Nephron progenitor cell (in vitro differentiated cells): ENCODE data around the gene PARN.

ENCODE experiments used
- DNase-seq: peaks from one replicate; pipeline ENCODE4 v3.0.0; 2021
- H3K27ac Mint-ChIP-seq: 2 replicates; pipeline ENCODE4 v1.8.0; 2021; ENCODE audit warnings: mild to moderate bottlenecking, moderate library complexity, mixed read lengths
- H3K27me3 Mint-ChIP-seq: 2 replicates; pipeline ENCODE4 v1.8.0; 2021; ENCODE audit warnings: mild to moderate bottlenecking, low read depth, mixed read lengths; ENCODE audit not compliant: poor library complexity
- H3K36me3 Mint-ChIP-seq: 2 replicates; pipeline ENCODE4 v1.8.0; 2021; ENCODE audit warnings: low read depth, mixed read lengths
- H3K4me1 Mint-ChIP-seq: 2 replicates; pipeline ENCODE4 v1.8.0; 2021; ENCODE audit warnings: mixed read lengths
- H3K4me3 Mint-ChIP-seq: 2 replicates; pipeline ENCODE4 v1.8.0; 2021; ENCODE audit warnings: mild to moderate bottlenecking, moderate library complexity, mixed read lengths
- H3K9me3 Mint-ChIP-seq: 2 replicates; pipeline ENCODE4 v1.8.0; 2021; ENCODE audit warnings: mild to moderate bottlenecking, moderate library complexity, mixed read lengths
- TF ChIP-seq, protein P1 (sequence below): fragments of 200-600 bp; sonication (generic); IDR thresholded peaks from 2 replicates; pipeline ENCODE4 v1.5.0; 2021; ENCODE audit warnings: antibody characterized with exemption

The PARN gene

DNA sequence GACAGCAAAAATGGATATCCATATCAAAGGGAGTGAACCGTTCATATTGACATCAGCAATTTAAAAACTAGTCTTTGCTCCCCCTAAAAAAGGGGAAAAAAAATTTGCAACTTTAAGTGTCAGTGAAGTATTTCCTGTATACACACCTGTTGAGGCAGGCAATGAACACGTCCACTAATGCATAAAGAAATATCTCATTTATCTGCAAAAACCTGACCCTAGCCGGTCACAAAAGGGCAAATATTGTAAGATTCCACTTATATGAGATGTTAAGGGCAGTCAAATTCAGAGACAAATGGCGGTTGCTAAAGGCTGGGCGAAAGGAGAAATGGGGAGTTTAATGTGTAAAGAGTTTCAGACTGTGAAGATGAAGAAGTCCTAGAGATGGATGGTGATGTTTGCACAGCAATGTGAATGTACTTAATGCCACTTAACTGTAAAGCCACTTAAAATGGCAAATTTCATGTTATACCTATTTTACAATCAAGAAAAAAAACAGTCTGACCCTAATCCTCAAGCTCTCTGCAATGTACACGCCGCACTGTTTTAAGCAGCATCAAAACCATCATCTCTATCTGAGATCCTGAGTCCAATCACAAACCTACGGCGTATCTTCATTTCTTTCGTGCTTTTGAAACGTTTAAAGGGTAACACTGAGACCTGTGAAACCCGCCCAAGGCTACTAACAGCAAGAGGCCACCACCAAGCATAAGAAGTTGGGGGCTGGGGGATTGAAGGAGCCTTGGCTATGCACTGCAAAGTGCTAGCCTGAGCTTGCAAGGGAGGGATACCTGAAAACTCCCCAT lies 1.1 kb downstream of the PARN start:
- Mint-ChIP-seq H3K27ac (peak overlapping the region; percentile 98), H3K4me3 (peak overlapping the region; percentile 98), H3K4me1 (peaks cover 23% of the 10 kb centered on the region), H3K27me3 (no peaks in the 10 kb centered on the region), H3K36me3 (peaks cover 37% of the 10 kb centered on the region), H3K9me3 (peaks cover 4% of the 10 kb centered on the region)
- DNase-seq = no peak
- TF ChIP-seq, protein P1, sequence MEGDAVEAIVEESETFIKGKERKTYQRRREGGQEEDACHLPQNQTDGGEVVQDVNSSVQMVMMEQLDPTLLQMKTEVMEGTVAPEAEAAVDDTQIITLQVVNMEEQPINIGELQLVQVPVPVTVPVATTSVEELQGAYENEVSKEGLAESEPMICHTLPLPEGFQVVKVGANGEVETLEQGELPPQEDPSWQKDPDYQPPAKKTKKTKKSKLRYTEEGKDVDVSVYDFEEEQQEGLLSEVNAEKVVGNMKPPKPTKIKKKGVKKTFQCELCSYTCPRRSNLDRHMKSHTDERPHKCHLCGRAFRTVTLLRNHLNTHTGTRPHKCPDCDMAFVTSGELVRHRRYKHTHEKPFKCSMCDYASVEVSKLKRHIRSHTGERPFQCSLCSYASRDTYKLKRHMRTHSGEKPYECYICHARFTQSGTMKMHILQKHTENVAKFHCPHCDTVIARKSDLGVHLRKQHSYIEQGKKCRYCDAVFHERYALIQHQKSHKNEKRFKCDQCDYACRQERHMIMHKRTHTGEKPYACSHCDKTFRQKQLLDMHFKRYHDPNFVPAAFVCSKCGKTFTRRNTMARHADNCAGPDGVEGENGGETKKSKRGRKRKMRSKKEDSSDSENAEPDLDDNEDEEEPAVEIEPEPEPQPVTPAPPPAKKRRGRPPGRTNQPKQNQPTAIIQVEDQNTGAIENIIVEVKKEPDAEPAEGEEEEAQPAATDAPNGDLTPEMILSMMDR = no peak

DNA sequence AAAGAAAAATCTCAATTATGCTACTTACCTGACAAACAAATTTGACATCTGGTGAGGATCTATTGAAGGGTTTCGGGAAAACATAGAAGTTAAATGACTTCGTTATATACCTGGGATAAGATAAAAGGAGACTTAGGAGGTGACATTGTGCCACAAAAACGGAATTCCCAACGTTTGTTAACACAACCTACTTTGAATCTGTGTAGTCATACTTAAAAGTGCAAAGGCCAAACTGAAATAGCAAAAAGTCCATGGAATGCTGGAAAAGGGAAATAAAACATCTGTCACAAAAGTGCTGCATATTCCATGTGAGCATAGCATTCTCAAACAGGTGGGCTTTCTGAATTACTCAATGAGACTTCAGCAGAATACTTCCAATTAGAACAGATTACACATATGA lies 3.0 kb downstream of the PARN start:
- no peak for DNase-seq
- Mint-ChIP-seq H3K4me3 (no peak overlapping the region), H3K9me3 (peaks cover 4% of the 10 kb centered on the region), H3K27me3 (no peaks in the 10 kb centered on the region), H3K36me3 (peaks cover 54% of the 10 kb centered on the region), H3K4me1 (peaks cover 15% of the 10 kb centered on the region), H3K27ac (no peak overlapping the region)
- TF ChIP-seq, protein P1 = no peak

DNA sequence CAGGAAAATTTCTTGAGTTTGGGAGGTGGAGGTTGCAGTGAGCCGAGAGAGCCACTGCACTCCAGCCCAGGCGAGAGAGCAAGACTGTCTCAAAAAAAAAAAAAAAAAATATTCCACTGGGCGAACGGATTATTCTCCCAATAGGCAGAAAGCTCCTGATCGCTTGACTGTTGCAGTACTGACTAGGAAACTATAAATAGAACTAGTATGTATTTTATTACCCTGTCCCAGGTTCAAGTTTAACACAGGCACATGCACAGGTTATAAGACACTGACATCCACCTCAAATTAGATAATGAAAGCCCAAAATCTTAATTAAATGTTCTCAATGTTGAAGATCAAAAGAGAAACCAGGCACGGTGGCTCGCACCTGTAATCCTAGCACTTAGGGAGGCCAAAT lies 11.5 kb downstream of the PARN start:
- H3K27ac Mint-ChIP-seq = no peak overlapping the region
- H3K4me1 Mint-ChIP-seq = no peaks in the 10 kb centered on the region
- H3K36me3 Mint-ChIP-seq = peaks cover 66% of the 10 kb centered on the region

DNA sequence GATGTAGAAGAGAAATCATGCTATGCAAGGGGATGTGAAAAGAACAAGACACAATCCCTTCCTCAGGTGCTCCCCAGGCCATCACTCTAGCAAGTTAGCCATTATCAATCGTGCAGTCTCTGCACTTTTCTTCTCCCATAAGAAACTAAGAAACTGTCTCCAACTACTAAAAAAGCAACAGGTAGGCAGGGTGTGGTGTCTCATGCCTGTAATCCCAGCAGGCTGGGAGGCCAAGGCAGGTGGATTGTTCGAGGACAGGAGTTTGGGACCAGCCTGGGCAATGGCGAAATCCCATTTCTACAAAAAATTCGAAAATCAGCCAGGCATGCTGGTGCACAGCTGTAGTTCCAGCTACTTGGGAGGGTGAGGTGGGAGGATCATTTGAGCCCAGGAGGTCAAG lies 13.8 kb downstream of the PARN start:
- H3K36me3 Mint-ChIP-seq = peaks cover 51% of the 10 kb centered on the region

More for the DNA sequence above, 11.5 kb downstream of the PARN start:
- Mint-ChIP-seq H3K9me3 (no peaks in the 10 kb centered on the region), H3K27me3 (no peaks in the 10 kb centered on the region), H3K4me3 (no peak overlapping the region)
- TF ChIP-seq, protein P1 = no peak
- no peak for DNase-seq

DNA sequence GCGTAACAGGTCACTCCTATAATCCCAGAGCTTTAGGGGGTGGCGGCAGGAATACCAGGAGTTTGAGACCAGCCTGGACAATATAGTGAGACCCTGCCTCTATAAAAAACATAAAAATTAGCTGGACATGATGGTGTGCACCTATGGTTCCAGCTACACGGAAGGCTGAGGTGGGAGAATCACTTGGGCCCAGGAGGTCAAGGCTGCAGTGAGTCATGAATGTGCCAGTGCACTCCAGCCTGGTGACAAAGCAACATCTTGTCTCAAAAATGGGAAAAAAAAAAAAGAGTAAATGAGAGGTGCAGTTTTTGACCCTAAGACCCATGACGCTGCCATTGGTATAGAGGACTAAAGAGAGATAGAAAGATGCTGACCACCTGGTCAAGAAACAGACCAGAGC lies 16.1 kb downstream of the PARN start:
- H3K4me1 Mint-ChIP-seq = no peaks in the 10 kb centered on the region
- H3K27ac Mint-ChIP-seq = no peak overlapping the region
- no peak for DNase-seq
- no peaks in the 10 kb centered on the region for H3K27me3 Mint-ChIP-seq
- peaks cover 53% of the 10 kb centered on the region for H3K36me3 Mint-ChIP-seq
- H3K4me3 Mint-ChIP-seq = no peak overlapping the region
- TF ChIP-seq, protein P1 = no peak
- no peaks in the 10 kb centered on the region for H3K9me3 Mint-ChIP-seq

More for the DNA sequence above, 13.8 kb downstream of the PARN start:
- DNase-seq = no peak
- H3K4me1 Mint-ChIP-seq = no peaks in the 10 kb centered on the region
- H3K9me3 Mint-ChIP-seq = no peaks in the 10 kb centered on the region
- H3K27me3 Mint-ChIP-seq = no peaks in the 10 kb centered on the region
- H3K27ac Mint-ChIP-seq = peak overlapping the region; percentile 46
- H3K4me3 Mint-ChIP-seq = no peak overlapping the region
- TF ChIP-seq, protein P1 = no peak

DNA sequence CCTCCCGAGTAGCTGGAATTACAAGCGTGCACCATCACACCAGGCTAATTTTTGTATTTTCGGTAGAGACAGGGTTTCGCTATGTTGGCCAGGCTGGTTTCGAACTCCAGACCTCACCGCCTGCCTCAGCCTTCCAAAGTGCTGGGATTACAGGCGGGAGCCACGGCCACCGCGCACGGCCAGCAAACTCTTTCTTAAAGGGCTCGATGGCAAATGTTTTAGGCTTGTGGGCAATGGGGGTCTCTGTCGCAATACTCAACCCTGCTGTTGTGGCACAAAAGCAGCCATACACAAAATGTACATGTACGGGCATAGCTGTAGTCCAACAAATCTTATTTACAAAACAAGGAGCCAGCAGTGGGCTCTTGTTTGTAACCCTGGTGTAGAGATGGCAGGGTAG lies 18.4 kb downstream of the PARN start:
- Mint-ChIP-seq H3K36me3 (peaks cover 46% of the 10 kb centered on the region), H3K9me3 (no peaks in the 10 kb centered on the region), H3K27me3 (no peaks in the 10 kb centered on the region), H3K27ac (no peak overlapping the region), H3K4me3 (no peak overlapping the region), H3K4me1 (no peaks in the 10 kb centered on the region)
- TF ChIP-seq, protein P1 = no peak
- no peak for DNase-seq
